Mucosa of stomach (tissue), 1 donor: ENCODE measurements around the gene SGIP1.

ENCODE experiments used
- H3K27me3 ChIP-seq: one replicate; pipeline ENCODE4 v1.7.0; 2013; ENCODE audit warnings: mild to moderate bottlenecking, low read length; ENCODE audit not compliant: control insufficient read depth, insufficient read depth
- H3K36me3 ChIP-seq: one replicate; pipeline ENCODE4 v1.7.0; 2013; ENCODE audit warnings: low read length; ENCODE audit not compliant: control insufficient read depth, insufficient read depth
- H3K4me1 ChIP-seq: one replicate; pipeline ENCODE4 v1.7.0; 2013; ENCODE audit warnings: mild to moderate bottlenecking, low read length; ENCODE audit not compliant: control insufficient read depth, insufficient read depth
- H3K4me3 ChIP-seq: one replicate; pipeline ENCODE4 v1.7.0; 2013; ENCODE audit warnings: low read length
- H3K9ac ChIP-seq: one replicate; pipeline ENCODE4 v1.7.0; 2013; ENCODE audit warnings: mild to moderate bottlenecking, low read length, moderate library complexity
- H3K9me3 ChIP-seq: one replicate; pipeline ENCODE4 v1.7.0; 2013; ENCODE audit warnings: mild to moderate bottlenecking, low read length, moderate library complexity; ENCODE audit not compliant: control insufficient read depth
- donor health status: Pancreatic carcinoma.

Gene SGIP1

GRCh38 chr1:66526036-66526435, 7.9 kb upstream of the SGIP1 start:
- no peaks in the 10 kb centered on the region for H3K9me3 ChIP-seq
- H3K4me1 ChIP-seq: no peaks in the 10 kb centered on the region
- no peaks in the 10 kb centered on the region for H3K27me3 ChIP-seq
- no peaks in the 10 kb centered on the region for H3K36me3 ChIP-seq
- no peak overlapping the region for H3K9ac ChIP-seq
- no peak overlapping the region for H3K4me3 ChIP-seq

GRCh38 chr1:66526991-66527390, 7.0 kb upstream of the SGIP1 start:
- Histone ChIP-seq H3K36me3 (no peaks in the 10 kb centered on the region), H3K4me1 (no peaks in the 10 kb centered on the region), H3K9me3 (no peaks in the 10 kb centered on the region), H3K9ac (no peak overlapping the region), H3K4me3 (no peak overlapping the region), H3K27me3 (no peaks in the 10 kb centered on the region)

GRCh38 chr1:66527686-66528085, 6.3 kb upstream of the SGIP1 start:
- no peak overlapping the region for H3K9ac ChIP-seq
- H3K4me1 ChIP-seq: no peaks in the 10 kb centered on the region
- no peak overlapping the region for H3K4me3 ChIP-seq
- peaks cover 5% of the 10 kb centered on the region for H3K27me3 ChIP-seq
- no peaks in the 10 kb centered on the region for H3K36me3 ChIP-seq
- H3K9me3 ChIP-seq: no peaks in the 10 kb centered on the region

DNA sequence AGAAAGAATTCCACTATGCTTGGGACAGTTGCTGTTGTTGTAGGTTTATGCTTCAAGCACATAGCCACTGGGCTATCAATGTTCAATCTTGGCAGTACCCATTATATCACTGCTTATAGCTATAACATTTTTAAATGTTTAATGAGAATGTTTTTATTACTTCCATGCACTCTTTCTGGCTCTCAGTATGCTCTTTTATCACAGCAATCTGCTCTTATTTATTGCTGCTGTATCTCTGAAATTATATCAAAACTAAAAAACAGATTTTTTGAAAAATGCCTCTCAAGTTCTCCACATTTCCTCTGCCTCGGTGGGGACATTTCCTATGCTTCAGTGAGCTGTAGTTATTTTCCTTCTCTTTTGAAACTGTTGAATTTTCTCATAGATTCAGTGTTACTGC, 5.4 kb upstream of the SGIP1 start:
- H3K4me3 ChIP-seq: no peak overlapping the region
- H3K27me3 ChIP-seq: peaks cover 14% of the 10 kb centered on the region
- H3K9ac ChIP-seq: no peak overlapping the region
- H3K9me3 ChIP-seq: no peaks in the 10 kb centered on the region
- no peaks in the 10 kb centered on the region for H3K36me3 ChIP-seq
- H3K4me1 ChIP-seq: peaks cover 9% of the 10 kb centered on the region

DNA sequence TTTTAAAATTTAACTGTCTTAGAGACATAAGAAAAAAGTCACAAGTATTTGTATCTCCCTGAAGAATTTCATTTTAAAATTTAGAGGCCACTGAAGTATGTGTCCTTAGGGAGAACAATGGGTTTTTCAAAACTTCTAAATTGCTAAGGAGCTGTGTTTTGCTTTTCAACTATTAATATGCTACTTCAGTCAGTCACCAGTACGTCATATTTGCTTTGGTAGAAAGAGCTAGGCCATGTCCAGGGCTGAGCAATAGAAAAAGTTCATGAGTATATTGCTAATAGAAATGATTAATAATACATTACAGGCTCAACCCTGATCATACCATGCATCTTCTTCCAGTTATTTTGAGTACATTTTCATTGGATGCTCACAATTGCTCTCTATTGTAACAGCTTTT, 1.7 kb upstream of the SGIP1 start:
- Histone ChIP-seq H3K4me3 (no peak overlapping the region), H3K27me3 (peaks cover 22% of the 10 kb centered on the region), H3K9ac (no peak overlapping the region), H3K36me3 (no peaks in the 10 kb centered on the region), H3K9me3 (no peaks in the 10 kb centered on the region), H3K4me1 (peaks cover 10% of the 10 kb centered on the region)

DNA sequence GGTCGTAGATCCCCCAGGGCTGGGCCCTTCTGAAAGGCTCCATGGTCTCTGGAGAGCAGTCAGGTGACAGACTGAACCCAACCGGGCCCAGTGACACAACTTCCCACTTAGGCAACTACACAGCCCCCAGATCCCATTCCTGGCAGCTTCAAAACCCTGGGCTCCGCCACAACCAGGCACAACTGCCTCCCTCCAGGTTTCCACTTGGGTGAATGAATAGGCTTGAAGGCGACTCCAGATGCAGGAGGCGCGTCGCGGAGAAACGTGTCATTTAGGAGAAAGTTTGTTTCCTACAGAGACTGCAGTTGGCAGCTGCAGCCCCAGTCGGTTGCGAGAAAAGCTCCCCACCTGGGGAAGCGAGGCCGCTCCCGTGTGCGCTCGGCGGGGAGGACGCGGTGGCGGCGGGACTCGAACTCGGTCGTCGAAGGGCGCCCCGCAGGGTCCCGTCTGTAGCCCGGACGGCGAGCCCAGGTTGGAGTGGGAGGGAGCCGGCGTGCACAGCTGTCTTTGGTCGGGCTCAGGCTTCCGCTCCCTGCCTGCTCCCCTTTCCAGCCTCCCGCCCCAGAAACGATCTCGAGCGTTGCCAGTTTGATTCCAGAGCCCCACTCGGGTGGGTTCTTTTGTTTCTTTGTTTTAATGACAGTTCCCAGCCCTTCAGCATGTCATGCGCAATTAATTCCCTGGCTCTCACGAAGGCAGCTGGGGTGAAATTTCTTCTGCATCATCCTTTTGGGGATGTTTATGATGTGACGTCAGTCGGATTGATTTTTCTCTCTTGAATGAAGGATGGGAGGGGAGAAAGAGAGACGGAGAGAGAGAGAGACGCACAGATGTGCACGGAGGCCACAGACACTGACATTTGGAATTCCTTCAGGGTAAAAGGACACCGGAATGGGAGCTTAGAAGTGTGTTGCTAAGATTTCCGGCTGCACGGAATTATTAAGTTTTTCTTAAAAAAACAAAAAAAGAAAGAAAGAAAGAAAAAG, 862 bp upstream of the SGIP1 start:
- peak overlapping the region; percentile 61 for H3K9ac ChIP-seq
- peaks cover 22% of the 10 kb centered on the region for H3K27me3 ChIP-seq
- peak overlapping the region; percentile 2 for H3K4me3 ChIP-seq
- H3K4me1 ChIP-seq: peaks cover 10% of the 10 kb centered on the region
- no peaks in the 10 kb centered on the region for H3K9me3 ChIP-seq
- no peaks in the 10 kb centered on the region for H3K36me3 ChIP-seq

DNA sequence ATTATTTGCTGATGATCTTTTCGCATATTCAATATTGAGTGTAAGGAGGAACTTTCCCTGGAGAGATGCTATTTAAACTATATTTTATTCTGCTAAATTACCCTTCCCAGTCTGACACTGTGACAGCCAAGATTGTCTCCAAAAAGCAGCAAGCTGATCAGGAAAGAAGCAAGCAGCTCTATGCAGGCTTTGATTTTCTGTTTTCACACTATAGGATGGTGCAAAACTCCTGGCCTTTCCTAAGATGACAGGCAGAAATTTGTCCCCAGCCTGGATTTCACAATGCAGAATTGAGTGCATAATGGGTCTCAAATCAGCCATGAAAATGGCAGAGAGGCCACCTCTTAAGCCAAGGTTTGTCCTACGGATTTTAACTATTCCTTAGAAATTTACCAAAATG, 1.1 kb downstream of the SGIP1 start:
- H3K9ac ChIP-seq: no peak overlapping the region
- H3K4me1 ChIP-seq: peaks cover 10% of the 10 kb centered on the region
- no peaks in the 10 kb centered on the region for H3K36me3 ChIP-seq
- no peak overlapping the region for H3K4me3 ChIP-seq
- H3K27me3 ChIP-seq: peaks cover 22% of the 10 kb centered on the region
- no peaks in the 10 kb centered on the region for H3K9me3 ChIP-seq

- Histone ChIP-seq H3K36me3 (no peaks in the 10 kb centered on the region), H3K4me3 (no peak overlapping the region), H3K9me3 (no peaks in the 10 kb centered on the region), H3K27me3 (peaks cover 22% of the 10 kb centered on the region), H3K4me1 (peaks cover 10% of the 10 kb centered on the region), H3K9ac (no peak overlapping the region)
These were observed 1.9 kb downstream of the SGIP1 start for GRCh38 chr1:66535853-66536252.

GRCh38 chr1:66537718-66538117, 3.8 kb downstream of the SGIP1 start:
- Histone ChIP-seq H3K9ac (no peak overlapping the region), H3K9me3 (no peaks in the 10 kb centered on the region), H3K4me3 (no peak overlapping the region), H3K27me3 (peaks cover 16% of the 10 kb centered on the region), H3K36me3 (no peaks in the 10 kb centered on the region), H3K4me1 (peaks cover 9% of the 10 kb centered on the region)

DNA sequence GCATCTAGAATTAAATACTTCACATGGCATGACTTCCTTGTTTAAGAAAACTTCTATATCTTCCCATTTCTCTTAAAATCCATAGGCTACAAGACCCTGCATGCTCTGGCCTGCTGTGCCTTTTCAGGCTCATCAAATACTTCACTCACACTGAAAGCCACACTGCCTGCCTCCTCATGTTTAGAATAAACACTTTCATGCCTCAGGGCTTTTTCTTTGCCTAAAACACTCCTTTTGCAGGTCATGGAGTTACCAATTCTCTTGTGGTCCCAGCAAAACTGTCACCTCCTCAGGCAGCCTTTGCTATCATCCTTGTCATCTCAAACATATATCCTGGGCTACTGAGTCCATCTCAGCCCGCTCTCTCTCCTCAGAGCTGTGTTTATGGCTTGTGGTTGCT, 5.5 kb downstream of the SGIP1 start:
- no peaks in the 10 kb centered on the region for H3K27me3 ChIP-seq

GRCh38 chr1:66540434-66541032, 6.6 kb downstream of the SGIP1 start:
- Histone ChIP-seq H3K27me3 (no peaks in the 10 kb centered on the region), H3K4me1 (no peaks in the 10 kb centered on the region), H3K4me3 (no peak overlapping the region), H3K9me3 (no peaks in the 10 kb centered on the region), H3K9ac (no peak overlapping the region), H3K36me3 (no peaks in the 10 kb centered on the region)

More for the DNA sequence above, 5.5 kb downstream of the SGIP1 start:
- H3K9ac ChIP-seq: no peak overlapping the region
- no peaks in the 10 kb centered on the region for H3K4me1 ChIP-seq
- H3K36me3 ChIP-seq: no peaks in the 10 kb centered on the region
- H3K4me3 ChIP-seq: no peak overlapping the region
- no peaks in the 10 kb centered on the region for H3K9me3 ChIP-seq

DNA sequence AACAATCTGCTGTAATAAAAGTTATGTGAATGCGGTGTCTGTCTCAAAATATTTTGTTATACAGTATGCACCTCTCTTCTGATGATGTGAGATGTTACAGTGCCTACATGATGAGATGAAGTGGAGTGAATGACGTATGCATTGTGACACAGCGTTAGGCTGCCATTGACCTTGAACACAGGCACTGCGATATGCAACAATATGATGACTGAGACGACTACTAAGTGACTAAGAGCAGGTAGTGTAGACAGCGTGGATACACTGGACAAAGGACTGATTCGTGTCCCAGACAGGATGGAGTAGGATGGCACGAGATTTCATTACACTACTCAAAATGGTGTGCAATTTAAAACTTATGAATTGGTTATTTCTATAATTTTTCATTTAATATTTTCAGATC, 8.4 kb downstream of the SGIP1 start:
- no peak overlapping the region for H3K9ac ChIP-seq
- no peaks in the 10 kb centered on the region for H3K4me1 ChIP-seq
- no peak overlapping the region for H3K4me3 ChIP-seq
- H3K27me3 ChIP-seq: no peaks in the 10 kb centered on the region
- no peaks in the 10 kb centered on the region for H3K36me3 ChIP-seq
- no peaks in the 10 kb centered on the region for H3K9me3 ChIP-seq
